PFSK-1 (cell line): ENCODE data around the gene MMP20.

Experiments used
- POLR2AphosphoS5 ChIP-seq: IDR thresholded peaks from 2 replicates; pipeline ENCODE4 v1.6.1; 2012; ENCODE audit warnings: low read depth, mild to moderate bottlenecking, control low read depth, low read length, moderate library complexity
- REST ChIP-seq, 2 experiments: IDR thresholded peaks; 2 replicates each; pipeline versions ENCODE4 v1.6.1 to v1.8.0; 2011 to 2012; ENCODE audit warnings: low read depth in 2 of 2, low read length in 2 of 2, control low read depth in 1 of 2, inconsistent platforms in 1 of 2, mild to moderate bottlenecking in 1 of 2, moderate library complexity in 1 of 2; ENCODE audit not compliant: insufficient read depth in 1 of 2
- SIN3A ChIP-seq: IDR thresholded peaks from 2 replicates; pipeline ENCODE4 v1.6.1; 2012; ENCODE audit warnings: mild to moderate bottlenecking, low read length, moderate library complexity, borderline replicate concordance; ENCODE audit not compliant: insufficient read depth
- TAF1 ChIP-seq: IDR thresholded peaks from 2 replicates; pipeline ENCODE4 v1.6.1; 2012; ENCODE audit warnings: low read length, control low read depth, borderline replicate concordance; ENCODE audit not compliant: insufficient read depth

- TF ChIP-seq POLR2AphosphoS5 (no peak), REST (IDR thresholded peaks at IDR 0.05; ENCODE audit: insufficient read depth in 1 of 2, low read depth in 2 of 2, low read length in 2 of 2) (no peak), SIN3A (no peak), TAF1 (no peak)
Observed at GRCh38 chr11:102552447-102553194, 72.5 kb downstream of the MMP20 start.
